HL-60 (cell line): Measurements from ENCODE around the gene ARL6IP6.

ENCODE experiments used
- GABPA ChIP-seq: IDR thresholded peaks from 2 replicates; pipeline ENCODE4 v1.6.1; 2012; ENCODE audit warnings: low read depth
- POLR2AphosphoS5 ChIP-seq: IDR thresholded peaks from 2 replicates; pipeline ENCODE4 v1.6.1; 2012; ENCODE audit warnings: low read depth
- TF ChIP-seq, protein P1 (sequence below): IDR thresholded peaks from one replicate; pipeline ENCODE4 v1.5.1; 2011; ENCODE audit warnings: low read length, control low read depth, inconsistent platforms; ENCODE audit not compliant: insufficient read depth
- TF ChIP-seq, protein P2 (sequence below): IDR thresholded peaks from 2 replicates; pipeline ENCODE4 v1.6.1; 2012; ENCODE audit warnings: low read depth; ENCODE audit not compliant: insufficient replicate concordance

GRCh38 chr2:152678808-152679207 lies 39.6 kb upstream of the ARL6IP6 start:
- TF ChIP-seq POLR2AphosphoS5 = no peak
- TF ChIP-seq, protein P1, sequence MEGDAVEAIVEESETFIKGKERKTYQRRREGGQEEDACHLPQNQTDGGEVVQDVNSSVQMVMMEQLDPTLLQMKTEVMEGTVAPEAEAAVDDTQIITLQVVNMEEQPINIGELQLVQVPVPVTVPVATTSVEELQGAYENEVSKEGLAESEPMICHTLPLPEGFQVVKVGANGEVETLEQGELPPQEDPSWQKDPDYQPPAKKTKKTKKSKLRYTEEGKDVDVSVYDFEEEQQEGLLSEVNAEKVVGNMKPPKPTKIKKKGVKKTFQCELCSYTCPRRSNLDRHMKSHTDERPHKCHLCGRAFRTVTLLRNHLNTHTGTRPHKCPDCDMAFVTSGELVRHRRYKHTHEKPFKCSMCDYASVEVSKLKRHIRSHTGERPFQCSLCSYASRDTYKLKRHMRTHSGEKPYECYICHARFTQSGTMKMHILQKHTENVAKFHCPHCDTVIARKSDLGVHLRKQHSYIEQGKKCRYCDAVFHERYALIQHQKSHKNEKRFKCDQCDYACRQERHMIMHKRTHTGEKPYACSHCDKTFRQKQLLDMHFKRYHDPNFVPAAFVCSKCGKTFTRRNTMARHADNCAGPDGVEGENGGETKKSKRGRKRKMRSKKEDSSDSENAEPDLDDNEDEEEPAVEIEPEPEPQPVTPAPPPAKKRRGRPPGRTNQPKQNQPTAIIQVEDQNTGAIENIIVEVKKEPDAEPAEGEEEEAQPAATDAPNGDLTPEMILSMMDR = no peak
- TF ChIP-seq, protein P2, sequence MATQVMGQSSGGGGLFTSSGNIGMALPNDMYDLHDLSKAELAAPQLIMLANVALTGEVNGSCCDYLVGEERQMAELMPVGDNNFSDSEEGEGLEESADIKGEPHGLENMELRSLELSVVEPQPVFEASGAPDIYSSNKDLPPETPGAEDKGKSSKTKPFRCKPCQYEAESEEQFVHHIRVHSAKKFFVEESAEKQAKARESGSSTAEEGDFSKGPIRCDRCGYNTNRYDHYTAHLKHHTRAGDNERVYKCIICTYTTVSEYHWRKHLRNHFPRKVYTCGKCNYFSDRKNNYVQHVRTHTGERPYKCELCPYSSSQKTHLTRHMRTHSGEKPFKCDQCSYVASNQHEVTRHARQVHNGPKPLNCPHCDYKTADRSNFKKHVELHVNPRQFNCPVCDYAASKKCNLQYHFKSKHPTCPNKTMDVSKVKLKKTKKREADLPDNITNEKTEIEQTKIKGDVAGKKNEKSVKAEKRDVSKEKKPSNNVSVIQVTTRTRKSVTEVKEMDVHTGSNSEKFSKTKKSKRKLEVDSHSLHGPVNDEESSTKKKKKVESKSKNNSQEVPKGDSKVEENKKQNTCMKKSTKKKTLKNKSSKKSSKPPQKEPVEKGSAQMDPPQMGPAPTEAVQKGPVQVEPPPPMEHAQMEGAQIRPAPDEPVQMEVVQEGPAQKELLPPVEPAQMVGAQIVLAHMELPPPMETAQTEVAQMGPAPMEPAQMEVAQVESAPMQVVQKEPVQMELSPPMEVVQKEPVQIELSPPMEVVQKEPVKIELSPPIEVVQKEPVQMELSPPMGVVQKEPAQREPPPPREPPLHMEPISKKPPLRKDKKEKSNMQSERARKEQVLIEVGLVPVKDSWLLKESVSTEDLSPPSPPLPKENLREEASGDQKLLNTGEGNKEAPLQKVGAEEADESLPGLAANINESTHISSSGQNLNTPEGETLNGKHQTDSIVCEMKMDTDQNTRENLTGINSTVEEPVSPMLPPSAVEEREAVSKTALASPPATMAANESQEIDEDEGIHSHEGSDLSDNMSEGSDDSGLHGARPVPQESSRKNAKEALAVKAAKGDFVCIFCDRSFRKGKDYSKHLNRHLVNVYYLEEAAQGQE = no peak
- TF ChIP-seq GABPA = no peak
